Right renal cortex interstitium (tissue), 3 donors: ENCODE data around the gene NCOA7. TPM values are rescaled to one million over a fixed set of nuclear protein-coding genes. Genes with fewer than 3 reads are reported as not detected.
"Not testable (repeated sequence)": the region's sequence is repeated elsewhere in the genome, so short reads cannot be mapped to it uniquely, and the experiment has no call there.

Source experiments
- DNase-seq, 3 donors: peaks; one replicate each; pipeline ENCODE4 v3.0.0-alpha.2; 2013; ENCODE audit warnings: low read depth in 3 of 3, low spot score in 2 of 3
- polyA plus RNA-seq, 3 donors: library from polyadenylated mRNA; unstranded; fragments of 120-200 nt; gene quantifications; one replicate each; pipeline ENCODE4 v1.2.1, GENCODE V29; 2013; ENCODE audit not compliant: insufficient read length in 3 of 3

Gene NCOA7
- polyA plus RNA-seq, 3 donors = 44.6 to 69.7 (median 54.3) TPM

GRCh38 chr6:125906158-125906998, 115.6 kb downstream of the NCOA7 start:
- no peak for DNase-seq

GRCh38 chr6:125910527-125910926, 119.8 kb downstream of the NCOA7 start:
- DNase-seq = no peak

GRCh38 chr6:125911051-125911451, 120.3 kb downstream of the NCOA7 start:
- DNase-seq = not testable (repeated sequence)

GRCh38 chr6:125912430-125912829, 121.7 kb downstream of the NCOA7 start:
- DNase-seq = not testable (repeated sequence)

- DNase-seq = no peak
Observed at GRCh38 chr6:125913145-125913544, 122.4 kb downstream of the NCOA7 start.

GRCh38 chr6:125913864-125914351, 123.1 kb downstream of the NCOA7 start:
- DNase-seq = no peak

- DNase-seq = no peak
Observed at GRCh38 chr6:125918230-125918629, 127.5 kb downstream of the NCOA7 start.

- DNase-seq = peak; percentile 56 to 71 (median 70)
Observed at GRCh38 chr6:125918681-125919566, 128.2 kb downstream of the NCOA7 start.

- DNase-seq = no peak
Observed at GRCh38 chr6:125919618-125920017, 128.9 kb downstream of the NCOA7 start.

GRCh38 chr6:125922322-125922860, 131.6 kb downstream of the NCOA7 start:
- no peak for DNase-seq

GRCh38 chr6:125923366-125923877, 132.7 kb downstream of the NCOA7 start:
- DNase-seq = no peak

- no peak for DNase-seq
Observed at GRCh38 chr6:125924169-125924568, 133.4 kb downstream of the NCOA7 start.

GRCh38 chr6:125924697-125925358, 134.1 kb downstream of the NCOA7 start:
- DNase-seq = no peak

- DNase-seq = no peak
Observed at GRCh38 chr6:125926711-125927110, 136.0 kb downstream of the NCOA7 start.

- DNase-seq = no peak
Observed at GRCh38 chr6:125927761-125928160, 137.0 kb downstream of the NCOA7 start.

GRCh38 chr6:125930765-125931418, 140.1 kb downstream of the NCOA7 start:
- DNase-seq = no peak

- no peak for DNase-seq
Observed at GRCh38 chr6:125931733-125932450, 141.1 kb downstream of the NCOA7 start.

- no peak for DNase-seq
Observed at GRCh38 chr6:125932451-125932795, 141.7 kb downstream of the NCOA7 start.

- not testable (repeated sequence) for DNase-seq
Observed at GRCh38 chr6:125935520-125935919, 144.8 kb downstream of the NCOA7 start.
